Liver (tissue), 9 donors: ENCODE results near the gene PANK1. TPM values are rescaled to one million over a fixed set of nuclear protein-coding genes. Genes with fewer than 3 reads are reported as not detected.

Experiments
- DNase-seq: peaks from one replicate; pipeline ENCODE4 v3.0.0-alpha.2; 2017; ENCODE audit warnings: low spot score
- H3K27ac ChIP-seq, 2 donors: one replicate each; pipeline ENCODE4 v1.7.0; 2013; ENCODE audit warnings: inconsistent platforms in 2 of 2, low read length in 2 of 2, control low read depth in 1 of 2, low read depth in 1 of 2, mild to moderate bottlenecking in 1 of 2
- H3K27me3 ChIP-seq, 4 donors: one replicate each; pipeline versions ENCODE4 v1.6.1 to v1.7.0; 2013; ENCODE audit warnings: low read length in 3 of 4, inconsistent platforms in 1 of 4, mild to moderate bottlenecking in 1 of 4, moderate library complexity in 1 of 4; ENCODE audit not compliant: control insufficient read depth in 4 of 4, insufficient read depth in 4 of 4
- H3K36me3 ChIP-seq, 4 donors: one replicate each; pipeline versions ENCODE4 v1.6.1 to v1.7.0; 2013; ENCODE audit warnings: low read length in 3 of 4, mild to moderate bottlenecking in 3 of 4, low read depth in 1 of 4, moderate library complexity in 1 of 4; ENCODE audit not compliant: control insufficient read depth in 4 of 4, insufficient read depth in 3 of 4
- H3K4me1 ChIP-seq, 4 donors: one replicate each; pipeline versions ENCODE4 v1.6.1 to v1.7.0; 2013; ENCODE audit warnings: low read length in 3 of 4, mild to moderate bottlenecking in 3 of 4, moderate library complexity in 1 of 4; ENCODE audit not compliant: control insufficient read depth in 4 of 4, insufficient read depth in 4 of 4
- H3K4me3 ChIP-seq, 3 donors: one replicate each; pipeline versions ENCODE4 v1.6.1 to v1.7.0; 2013; ENCODE audit warnings: low read length in 3 of 3, control low read depth in 1 of 3, low read depth in 1 of 3, mild to moderate bottlenecking in 1 of 3
- H3K9ac ChIP-seq, 2 donors: one replicate each; pipeline ENCODE4 v1.7.0; 2013; ENCODE audit warnings: low read length in 2 of 2, mild to moderate bottlenecking in 2 of 2, moderate library complexity in 2 of 2, control low read depth in 1 of 2, low read depth in 1 of 2
- H3K9me3 ChIP-seq, 4 donors: one replicate each; pipeline versions ENCODE4 v1.6.1 to v1.7.0; 2013; ENCODE audit warnings: low read length in 3 of 4; ENCODE audit not compliant: control insufficient read depth in 4 of 4
- ATF3 ChIP-seq: IDR thresholded peaks from 2 replicates; pipeline ENCODE4 v1.6.1; 2016; ENCODE audit warnings: antibody characterized with exemption
- EGR1 ChIP-seq, 2 donors: IDR thresholded peaks; 2 replicates each; pipeline ENCODE4 v1.6.1; 2016 to 2018; ENCODE audit warnings: antibody characterized with exemption in 2 of 2, low read depth in 2 of 2
- FOXA1 ChIP-seq: IDR thresholded peaks from 2 replicates; pipeline ENCODE4 v1.6.1; 2016; ENCODE audit warnings: antibody characterized with exemption
- FOXA2 ChIP-seq: IDR thresholded peaks from 2 replicates; pipeline ENCODE4 v1.6.1; 2016; ENCODE audit warnings: antibody characterized with exemption
- GABPA ChIP-seq, 2 donors: IDR thresholded peaks in 1 of 2; conservative IDR thresholded peaks in 1 of 2; 2 replicates each; pipeline ENCODE4 v1.6.1; 2016; ENCODE audit warnings: antibody characterized with exemption in 2 of 2, mild to moderate bottlenecking in 1 of 2, moderate library complexity in 1 of 2
- HNF4A ChIP-seq, 2 donors: conservative IDR thresholded peaks; 2 replicates each; pipeline ENCODE4 v1.6.1; 2016; ENCODE audit warnings: antibody characterized with exemption in 2 of 2, mild to moderate bottlenecking in 2 of 2
- HNF4G ChIP-seq: IDR thresholded peaks from 2 replicates; pipeline ENCODE4 v1.6.1; 2016; ENCODE audit warnings: antibody characterized with exemption
- JUND ChIP-seq, 2 donors: IDR thresholded peaks; 2 replicates each; pipeline ENCODE4 v1.6.1; 2016; ENCODE audit warnings: antibody characterized with exemption in 2 of 2
- MAX ChIP-seq: IDR thresholded peaks from 2 replicates; pipeline ENCODE4 v1.6.1; 2016; ENCODE audit warnings: antibody characterized with exemption
- NR2F2 ChIP-seq: IDR thresholded peaks from 2 replicates; pipeline ENCODE4 v1.6.1; 2016; ENCODE audit warnings: antibody characterized with exemption
- RAD21 ChIP-seq, 2 donors: IDR thresholded peaks; 2 replicates each; pipeline ENCODE4 v1.6.1; 2016; ENCODE audit warnings: antibody characterized with exemption in 2 of 2, mild to moderate bottlenecking in 2 of 2
- RXRA ChIP-seq, 2 donors: IDR thresholded peaks; 2 replicates each; pipeline ENCODE4 v1.6.1; 2017 to 2018; ENCODE audit warnings: antibody characterized with exemption in 2 of 2, mild to moderate bottlenecking in 1 of 2
- SP1 ChIP-seq: IDR thresholded peaks from 2 replicates; pipeline ENCODE4 v1.6.1; 2018; ENCODE audit warnings: antibody characterized with exemption, mild to moderate bottlenecking
- TAF1 ChIP-seq: conservative IDR thresholded peaks from 2 replicates; pipeline ENCODE4 v1.6.1; 2016; ENCODE audit warnings: antibody characterized with exemption, mild to moderate bottlenecking
- YY1 ChIP-seq: IDR thresholded peaks from 2 replicates; pipeline ENCODE4 v1.6.1; 2016; ENCODE audit warnings: antibody characterized with exemption, mild to moderate bottlenecking
- WGBS: extraction: QIAGEN DNeasy Blood & Tissue Kit; methylation state at CpG from one replicate; pipeline ENCODE4 v1.1.7; 2013; 5-methylcytosine and 5-hydroxymethylcytosine counted together
- polyA plus RNA-seq, 2 donors: library from polyadenylated mRNA; stranded (reverse) in 1 of 2; unstranded in 1 of 2; fragments of 200-250 nt in 1 of 2; fragments of >200 nt in 1 of 2; fragmentation: Nextera tagmentation in 1 of 2; extraction: Ambion mirVana in 1 of 2; gene quantifications; one replicate each; pipeline versions ENCODE4 v1.2.1 to v1.2.3, GENCODE V29; 2013 to 2015
- total RNA-seq, 2 donors: library from RNA; depleted of rRNA; stranded (reverse); fragments of >200 nt; gene quantifications; one replicate each; pipeline ENCODE4 v1.2.3, GENCODE V29; 2014
- TF ChIP-seq, protein P1 (sequence below): fragments of 150-350 bp; IDR thresholded peaks from 2 replicates; pipeline ENCODE4 v1.5.1; 2017; ENCODE audit warnings: improper control_type of control experiment, low read depth, low read length; ENCODE audit not compliant: missing input control
- TF ChIP-seq, protein P2 (sequence below): IDR thresholded peaks from 2 replicates; pipeline ENCODE4 v1.6.1; 2016; ENCODE audit warnings: antibody characterized with exemption
- TF ChIP-seq, protein P3 (sequence below): IDR thresholded peaks from 2 replicates; pipeline ENCODE4 v1.6.1; 2016; ENCODE audit warnings: antibody characterized with exemption, mild to moderate bottlenecking
- donor health status: healthy.
- donor health status: healthy.
- donor health status: healthy.
- donor health status: healthy.
- donor health status: healthy.

The PANK1 gene
- total and polyA plus RNA-seq, 4 donors = 30.0 to 105 (median 44.7) TPM

GRCh38 chr10:89684604-89685003 is 39.6 kb upstream of the PANK1 start:
- H3K27ac ChIP-seq = no peak overlapping the region

GRCh38 chr10:89683883-89684282 is 38.8 kb upstream of the PANK1 start:
- H3K9ac ChIP-seq = no peak overlapping the region
- no peaks in the 10 kb centered on the region for H3K27me3 ChIP-seq
- H3K4me1 ChIP-seq = no peaks in the 10 kb centered on the region
- DNase-seq = no peak
- H3K27ac ChIP-seq = no peak overlapping the region
- 75% methylated on average over 5 of the region's 5 CpGs for WGBS
- H3K36me3 ChIP-seq = no peaks in the 10 kb centered on the region
- TF ChIP-seq SP1 (no peak), RAD21 (IDR thresholded peaks at IDR 0.05) (no peak), GABPA (IDR thresholded peaks at IDR 0.05 in 1 of 2, conservative IDR thresholded peaks at IDR 0.05 in 1 of 2) (no peak), NR2F2 (no peak)
- TF ChIP-seq, protein P1, sequence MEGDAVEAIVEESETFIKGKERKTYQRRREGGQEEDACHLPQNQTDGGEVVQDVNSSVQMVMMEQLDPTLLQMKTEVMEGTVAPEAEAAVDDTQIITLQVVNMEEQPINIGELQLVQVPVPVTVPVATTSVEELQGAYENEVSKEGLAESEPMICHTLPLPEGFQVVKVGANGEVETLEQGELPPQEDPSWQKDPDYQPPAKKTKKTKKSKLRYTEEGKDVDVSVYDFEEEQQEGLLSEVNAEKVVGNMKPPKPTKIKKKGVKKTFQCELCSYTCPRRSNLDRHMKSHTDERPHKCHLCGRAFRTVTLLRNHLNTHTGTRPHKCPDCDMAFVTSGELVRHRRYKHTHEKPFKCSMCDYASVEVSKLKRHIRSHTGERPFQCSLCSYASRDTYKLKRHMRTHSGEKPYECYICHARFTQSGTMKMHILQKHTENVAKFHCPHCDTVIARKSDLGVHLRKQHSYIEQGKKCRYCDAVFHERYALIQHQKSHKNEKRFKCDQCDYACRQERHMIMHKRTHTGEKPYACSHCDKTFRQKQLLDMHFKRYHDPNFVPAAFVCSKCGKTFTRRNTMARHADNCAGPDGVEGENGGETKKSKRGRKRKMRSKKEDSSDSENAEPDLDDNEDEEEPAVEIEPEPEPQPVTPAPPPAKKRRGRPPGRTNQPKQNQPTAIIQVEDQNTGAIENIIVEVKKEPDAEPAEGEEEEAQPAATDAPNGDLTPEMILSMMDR = no peak
- H3K9me3 ChIP-seq = no peaks in the 10 kb centered on the region
- H3K4me3 ChIP-seq = no peak overlapping the region

More at GRCh38 chr10:89684604-89685003, 39.6 kb upstream of the PANK1 start:
- Histone ChIP-seq H3K36me3 (no peaks in the 10 kb centered on the region), H3K4me1 (no peaks in the 10 kb centered on the region), H3K27me3 (no peaks in the 10 kb centered on the region), H3K4me3 (no peak overlapping the region), H3K9me3 (no peaks in the 10 kb centered on the region), H3K9ac (no peak overlapping the region)
- no peak for DNase-seq
- TF ChIP-seq TAF1 (no peak), HNF4A (conservative IDR thresholded peaks at IDR 0.05) (no peak)
- 93% methylated on average over 2 of the region's 2 CpGs for WGBS

GRCh38 chr10:89679986-89680385 is 34.9 kb upstream of the PANK1 start:
- H3K9me3 ChIP-seq = no peaks in the 10 kb centered on the region
- no peaks in the 10 kb centered on the region for H3K4me1 ChIP-seq
- 92% methylated on average over 3 of the region's 3 CpGs for WGBS
- no peak for DNase-seq
- no peak overlapping the region for H3K9ac ChIP-seq
- H3K27me3 ChIP-seq = no peaks in the 10 kb centered on the region
- TF ChIP-seq RXRA (IDR thresholded peaks at IDR 0.05) = no peak
- TF ChIP-seq EGR1 (IDR thresholded peaks at IDR 0.05; ENCODE audit: low read depth in 2 of 2) = no peak
- TF ChIP-seq SP1 = no peak
- TF ChIP-seq FOXA2 = no peak
- no peak for TF ChIP-seq JUND (IDR thresholded peaks at IDR 0.05)
- TF ChIP-seq ATF3 = no peak
- no peak for TF ChIP-seq MAX
- no peak for TF ChIP-seq YY1
- TF ChIP-seq GABPA (IDR thresholded peaks at IDR 0.05 in 1 of 2, conservative IDR thresholded peaks at IDR 0.05 in 1 of 2) = no peak
- no peak for TF ChIP-seq FOXA1
- TF ChIP-seq NR2F2 = no peak
- TF ChIP-seq, protein P1 = no peak
- no peak for TF ChIP-seq TAF1
- TF ChIP-seq, protein P2, sequence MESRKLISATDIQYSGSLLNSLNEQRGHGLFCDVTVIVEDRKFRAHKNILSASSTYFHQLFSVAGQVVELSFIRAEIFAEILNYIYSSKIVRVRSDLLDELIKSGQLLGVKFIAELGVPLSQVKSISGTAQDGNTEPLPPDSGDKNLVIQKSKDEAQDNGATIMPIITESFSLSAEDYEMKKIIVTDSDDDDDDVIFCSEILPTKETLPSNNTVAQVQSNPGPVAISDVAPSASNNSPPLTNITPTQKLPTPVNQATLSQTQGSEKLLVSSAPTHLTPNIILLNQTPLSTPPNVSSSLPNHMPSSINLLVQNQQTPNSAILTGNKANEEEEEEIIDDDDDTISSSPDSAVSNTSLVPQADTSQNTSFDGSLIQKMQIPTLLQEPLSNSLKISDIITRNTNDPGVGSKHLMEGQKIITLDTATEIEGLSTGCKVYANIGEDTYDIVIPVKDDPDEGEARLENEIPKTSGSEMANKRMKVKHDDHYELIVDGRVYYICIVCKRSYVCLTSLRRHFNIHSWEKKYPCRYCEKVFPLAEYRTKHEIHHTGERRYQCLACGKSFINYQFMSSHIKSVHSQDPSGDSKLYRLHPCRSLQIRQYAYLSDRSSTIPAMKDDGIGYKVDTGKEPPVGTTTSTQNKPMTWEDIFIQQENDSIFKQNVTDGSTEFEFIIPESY = no peak
- no peak for TF ChIP-seq HNF4G
- TF ChIP-seq HNF4A (conservative IDR thresholded peaks at IDR 0.05) = no peak
- TF ChIP-seq RAD21 (IDR thresholded peaks at IDR 0.05) = no peak
- TF ChIP-seq, protein P3, sequence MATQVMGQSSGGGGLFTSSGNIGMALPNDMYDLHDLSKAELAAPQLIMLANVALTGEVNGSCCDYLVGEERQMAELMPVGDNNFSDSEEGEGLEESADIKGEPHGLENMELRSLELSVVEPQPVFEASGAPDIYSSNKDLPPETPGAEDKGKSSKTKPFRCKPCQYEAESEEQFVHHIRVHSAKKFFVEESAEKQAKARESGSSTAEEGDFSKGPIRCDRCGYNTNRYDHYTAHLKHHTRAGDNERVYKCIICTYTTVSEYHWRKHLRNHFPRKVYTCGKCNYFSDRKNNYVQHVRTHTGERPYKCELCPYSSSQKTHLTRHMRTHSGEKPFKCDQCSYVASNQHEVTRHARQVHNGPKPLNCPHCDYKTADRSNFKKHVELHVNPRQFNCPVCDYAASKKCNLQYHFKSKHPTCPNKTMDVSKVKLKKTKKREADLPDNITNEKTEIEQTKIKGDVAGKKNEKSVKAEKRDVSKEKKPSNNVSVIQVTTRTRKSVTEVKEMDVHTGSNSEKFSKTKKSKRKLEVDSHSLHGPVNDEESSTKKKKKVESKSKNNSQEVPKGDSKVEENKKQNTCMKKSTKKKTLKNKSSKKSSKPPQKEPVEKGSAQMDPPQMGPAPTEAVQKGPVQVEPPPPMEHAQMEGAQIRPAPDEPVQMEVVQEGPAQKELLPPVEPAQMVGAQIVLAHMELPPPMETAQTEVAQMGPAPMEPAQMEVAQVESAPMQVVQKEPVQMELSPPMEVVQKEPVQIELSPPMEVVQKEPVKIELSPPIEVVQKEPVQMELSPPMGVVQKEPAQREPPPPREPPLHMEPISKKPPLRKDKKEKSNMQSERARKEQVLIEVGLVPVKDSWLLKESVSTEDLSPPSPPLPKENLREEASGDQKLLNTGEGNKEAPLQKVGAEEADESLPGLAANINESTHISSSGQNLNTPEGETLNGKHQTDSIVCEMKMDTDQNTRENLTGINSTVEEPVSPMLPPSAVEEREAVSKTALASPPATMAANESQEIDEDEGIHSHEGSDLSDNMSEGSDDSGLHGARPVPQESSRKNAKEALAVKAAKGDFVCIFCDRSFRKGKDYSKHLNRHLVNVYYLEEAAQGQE = no peak
- no peak overlapping the region for H3K27ac ChIP-seq
- no peaks in the 10 kb centered on the region for H3K36me3 ChIP-seq
- no peak overlapping the region for H3K4me3 ChIP-seq
